ENCODE data around the gene HOXD8.
A peak's percentile ranks its signal among the peaks of the same experiment; 100 is the strongest.

The HOXD8 gene

DNA sequence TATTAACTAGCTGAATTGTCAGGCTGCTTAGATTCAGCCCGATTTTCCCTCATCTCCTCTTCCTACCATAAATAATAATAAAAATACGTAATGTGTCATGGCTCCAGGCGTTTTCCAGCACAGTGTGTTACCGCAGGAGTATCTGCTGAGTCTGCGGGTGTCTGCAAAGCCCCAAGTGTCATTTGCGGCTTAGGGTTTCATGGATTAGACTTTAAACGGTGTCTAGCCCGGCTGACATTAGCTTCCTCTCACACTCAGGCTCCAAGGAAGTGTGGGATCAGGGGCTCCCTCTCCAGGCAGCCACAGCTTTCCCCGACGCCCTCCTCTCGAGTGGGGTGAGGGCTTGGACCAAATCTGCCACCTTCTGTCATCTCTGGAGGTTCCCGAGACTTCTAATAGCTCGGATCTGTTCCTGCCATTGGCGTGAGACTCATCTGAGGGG, 44.9 kb downstream of the HOXD8 start:
- TF ChIP-seq, protein P1, sequence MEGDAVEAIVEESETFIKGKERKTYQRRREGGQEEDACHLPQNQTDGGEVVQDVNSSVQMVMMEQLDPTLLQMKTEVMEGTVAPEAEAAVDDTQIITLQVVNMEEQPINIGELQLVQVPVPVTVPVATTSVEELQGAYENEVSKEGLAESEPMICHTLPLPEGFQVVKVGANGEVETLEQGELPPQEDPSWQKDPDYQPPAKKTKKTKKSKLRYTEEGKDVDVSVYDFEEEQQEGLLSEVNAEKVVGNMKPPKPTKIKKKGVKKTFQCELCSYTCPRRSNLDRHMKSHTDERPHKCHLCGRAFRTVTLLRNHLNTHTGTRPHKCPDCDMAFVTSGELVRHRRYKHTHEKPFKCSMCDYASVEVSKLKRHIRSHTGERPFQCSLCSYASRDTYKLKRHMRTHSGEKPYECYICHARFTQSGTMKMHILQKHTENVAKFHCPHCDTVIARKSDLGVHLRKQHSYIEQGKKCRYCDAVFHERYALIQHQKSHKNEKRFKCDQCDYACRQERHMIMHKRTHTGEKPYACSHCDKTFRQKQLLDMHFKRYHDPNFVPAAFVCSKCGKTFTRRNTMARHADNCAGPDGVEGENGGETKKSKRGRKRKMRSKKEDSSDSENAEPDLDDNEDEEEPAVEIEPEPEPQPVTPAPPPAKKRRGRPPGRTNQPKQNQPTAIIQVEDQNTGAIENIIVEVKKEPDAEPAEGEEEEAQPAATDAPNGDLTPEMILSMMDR (IDR thresholded peaks at IDR 0.05; ENCODE audit: borderline replicate concordance, control extremely low read depth, extremely low read depth, insufficient read depth, missing control alignments), result no peak
- in situ Hi-C loops (cut with MboI; ENCODE audit: low sequenced_read_pairs, unreplicated experiment), result no loop called here
- peak; percentile 25 for DNase-seq (ENCODE audit: low spot score)

DNA sequence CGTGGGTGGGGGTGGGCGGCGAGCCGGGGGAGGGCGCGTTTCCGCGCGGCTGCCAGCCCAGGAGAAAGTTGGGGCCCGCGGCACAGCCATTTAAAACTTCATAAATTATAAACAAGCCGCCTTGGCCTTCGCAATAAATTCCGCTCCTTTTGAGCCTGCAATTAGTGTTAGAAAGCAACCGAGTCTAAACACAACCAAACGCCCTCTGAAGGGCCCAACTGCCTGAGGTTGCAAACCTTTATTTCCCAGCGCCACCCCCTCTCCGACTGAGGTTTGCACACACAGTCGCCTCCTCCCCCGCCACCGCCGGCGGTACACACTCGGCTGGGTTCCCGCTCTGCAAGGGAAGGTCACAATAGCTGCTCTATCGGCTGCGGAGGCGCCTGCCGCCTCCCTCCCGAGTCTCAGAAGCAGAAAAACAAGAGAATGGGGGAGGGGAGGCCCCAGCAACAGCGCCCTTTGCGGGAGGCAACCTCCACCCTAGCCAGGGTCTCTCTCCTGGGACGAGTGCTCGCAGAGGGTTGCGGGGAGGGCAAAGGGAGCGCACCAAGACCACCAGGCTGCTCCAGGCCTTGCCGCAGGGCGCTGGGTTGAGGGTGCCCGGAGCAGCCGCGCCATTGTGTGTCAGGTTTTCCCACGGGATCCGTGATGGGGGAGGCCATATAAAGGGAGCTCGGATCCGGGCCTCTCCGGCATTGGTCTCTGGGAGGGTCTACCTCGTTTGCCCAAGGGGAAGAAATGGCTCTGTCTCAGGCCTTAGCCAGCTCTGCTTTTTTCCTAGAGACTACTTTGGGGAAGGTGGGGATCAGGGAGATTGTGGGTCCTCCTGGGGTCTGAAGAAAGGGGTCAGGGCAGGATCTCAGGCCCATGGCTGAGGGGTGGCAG, 45.6 kb downstream of the HOXD8 start:
- TF ChIP-seq, protein P1 (IDR thresholded peaks at IDR 0.05; ENCODE audit: borderline replicate concordance, control extremely low read depth, extremely low read depth, insufficient read depth, missing control alignments), result no peak
- peak; percentile 55 for DNase-seq (ENCODE audit: low spot score)
- in situ Hi-C loops (cut with MboI; ENCODE audit: low sequenced_read_pairs, unreplicated experiment), result no loop called here

DNA sequence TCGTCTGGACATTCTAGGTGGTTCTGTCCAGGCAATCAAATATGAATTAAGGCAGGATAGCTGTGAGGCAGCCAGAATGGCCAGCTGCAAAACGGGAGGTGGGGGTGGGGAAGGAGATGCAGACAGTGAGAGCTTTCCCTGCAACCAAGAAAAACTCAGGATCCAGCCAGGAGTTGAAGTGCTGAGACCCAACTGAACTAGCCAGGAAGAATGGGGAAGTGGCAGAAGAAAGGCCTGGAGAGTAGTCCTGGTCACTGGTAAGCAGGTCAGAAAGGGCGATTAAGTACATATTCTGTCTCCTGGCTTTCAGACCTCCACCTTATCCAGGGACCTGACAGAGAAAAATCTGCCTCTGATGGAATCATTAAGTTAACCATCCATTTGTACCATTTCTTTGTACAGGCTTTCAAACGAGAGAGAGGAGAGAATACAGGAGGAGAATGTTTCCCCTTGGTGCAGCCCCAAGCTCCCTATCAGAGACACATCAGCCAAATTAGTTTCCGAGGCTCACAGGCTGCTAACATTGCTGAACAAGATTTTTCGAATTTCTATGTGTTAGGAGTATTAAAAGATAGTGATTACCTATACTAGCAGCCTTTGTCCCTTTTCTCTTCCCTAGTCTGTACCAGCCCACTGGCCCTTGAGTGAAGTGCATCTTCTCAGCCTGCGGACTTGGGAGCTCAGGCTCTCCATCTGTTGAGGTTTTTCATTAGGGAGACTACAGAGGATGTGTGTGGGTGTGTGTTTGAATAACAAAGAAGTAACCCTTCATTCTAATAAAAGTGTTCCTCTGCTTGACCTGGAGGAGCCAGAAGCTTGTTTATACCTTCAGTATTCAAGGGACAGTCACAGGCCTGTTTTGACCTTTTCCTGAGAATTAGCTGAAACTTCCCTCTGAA, 46.5 kb downstream of the HOXD8 start:
- in situ Hi-C loops (cut with MboI; ENCODE audit: low sequenced_read_pairs, unreplicated experiment), result no loop called here
- peak; percentile 18 for DNase-seq (ENCODE audit: low spot score)
- TF ChIP-seq, protein P1 (IDR thresholded peaks at IDR 0.05; ENCODE audit: borderline replicate concordance, control extremely low read depth, extremely low read depth, insufficient read depth, missing control alignments), result no peak

DNA sequence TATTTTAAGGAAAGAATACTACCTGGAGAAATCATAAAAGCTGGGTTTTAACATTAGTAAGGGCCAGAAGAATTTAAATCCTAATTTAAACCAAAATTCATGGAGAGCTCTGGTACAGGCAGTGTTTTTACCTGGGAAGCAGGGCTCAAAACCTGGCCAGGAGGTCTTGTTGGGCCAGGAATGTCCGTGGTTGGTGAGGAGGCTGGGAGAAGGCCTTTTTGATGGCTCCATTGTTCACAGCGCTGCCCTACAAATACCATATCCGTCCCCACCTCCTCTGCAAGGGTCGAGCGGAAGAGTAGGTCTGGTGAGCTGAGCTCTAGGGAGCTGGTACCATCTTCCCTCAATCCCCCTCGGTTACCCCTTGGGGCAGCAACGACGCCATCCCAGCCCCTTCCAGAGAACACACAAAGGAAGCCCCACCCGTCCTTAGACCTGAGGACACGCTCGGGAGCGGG, 48.1 kb downstream of the HOXD8 start:
- no peak for DNase-seq (ENCODE audit: low spot score)
- in situ Hi-C loops (cut with MboI; ENCODE audit: low sequenced_read_pairs, unreplicated experiment), result no loop called here
- TF ChIP-seq, protein P1 (IDR thresholded peaks at IDR 0.05; ENCODE audit: borderline replicate concordance, control extremely low read depth, extremely low read depth, insufficient read depth, missing control alignments), result no peak

DNA sequence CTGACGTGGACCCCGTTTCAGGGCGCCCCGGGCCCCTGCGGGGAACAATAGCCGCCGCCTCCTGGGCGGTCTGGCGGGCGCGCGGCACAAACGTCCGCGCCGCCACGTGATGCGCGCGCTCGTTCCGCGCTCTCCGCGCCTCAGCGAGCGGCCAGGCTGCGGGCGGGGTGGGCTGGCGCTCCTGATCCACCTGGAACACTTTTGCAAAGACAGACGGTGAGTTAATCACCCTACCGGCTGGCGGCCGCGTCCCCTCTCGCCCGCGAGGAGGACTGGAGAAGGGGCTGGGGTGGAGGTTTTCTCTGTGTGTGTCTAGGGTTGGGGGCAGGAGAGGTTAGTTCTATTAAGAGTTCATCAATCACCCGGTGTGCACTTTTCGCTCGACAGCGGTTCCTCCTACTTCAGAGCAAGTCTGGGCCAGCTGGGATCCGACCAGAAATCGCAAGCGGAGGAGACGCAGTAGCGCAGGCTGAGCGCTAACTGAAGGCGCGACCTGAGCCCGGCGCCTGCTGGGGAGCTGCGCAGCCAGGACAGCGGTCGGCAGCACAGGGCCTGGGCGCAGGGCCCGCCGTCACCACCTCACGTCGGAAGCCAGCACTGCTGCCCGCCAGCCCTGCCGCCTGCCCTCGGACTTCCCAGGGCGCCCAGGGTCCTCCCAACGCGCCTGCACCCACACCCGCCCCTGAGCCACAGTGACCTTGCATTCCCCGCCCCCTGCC, 48.7 kb downstream of the HOXD8 start:
- no peak for DNase-seq (ENCODE audit: low spot score)
- in situ Hi-C loops (cut with MboI; ENCODE audit: low sequenced_read_pairs, unreplicated experiment), result no loop called here
- TF ChIP-seq, protein P1 (IDR thresholded peaks at IDR 0.05; ENCODE audit: borderline replicate concordance, control extremely low read depth, extremely low read depth, insufficient read depth, missing control alignments), result no peak
